GM18498 (cell line): ENCODE data around the gene CASP10.
A peak's percentile ranks its signal among the peaks of the same experiment; 100 is the strongest.
"Not testable (repeated sequence)": the region's sequence is repeated elsewhere in the genome, so short reads cannot be mapped to it uniquely, and the experiment has no call there.

Experiments used
- ATAC-seq: cut with Tn5 transposase; IDR thresholded peaks from one replicate; pipeline ENCODE4 v1.9.1; 2021; ENCODE audit warnings: mild to moderate bottlenecking, moderate library complexity; ENCODE audit not compliant: unreplicated experiment

Gene CASP10

GRCh38 chr2:201154615-201155399, 28.1 kb upstream of the CASP10 start:
- no peak for ATAC-seq

- no peak for ATAC-seq
These were observed 26.9 kb upstream of the CASP10 start for GRCh38 chr2:201156036-201156435.

- no peak for ATAC-seq
These were observed 26.3 kb upstream of the CASP10 start for GRCh38 chr2:201156640-201157039.

- ATAC-seq = peak; percentile 24
These were observed 25.2 kb upstream of the CASP10 start for GRCh38 chr2:201157694-201158093.

GRCh38 chr2:201158111-201158929, 24.6 kb upstream of the CASP10 start:
- ATAC-seq = peak; percentile 94

GRCh38 chr2:201164166-201164565, 18.8 kb upstream of the CASP10 start:
- no peak for ATAC-seq

GRCh38 chr2:201167546-201167945, 15.4 kb upstream of the CASP10 start:
- ATAC-seq = no peak

- ATAC-seq = not testable (repeated sequence)
These were observed 14.4 kb upstream of the CASP10 start for GRCh38 chr2:201168496-201168895.

- ATAC-seq = no peak
These were observed 11.6 kb upstream of the CASP10 start for GRCh38 chr2:201171259-201171814.

GRCh38 chr2:201172279-201172678, 10.7 kb upstream of the CASP10 start:
- ATAC-seq = no peak

GRCh38 chr2:201174687-201175086, 8.3 kb upstream of the CASP10 start:
- no peak for ATAC-seq

GRCh38 chr2:201176081-201176481, 6.9 kb upstream of the CASP10 start:
- no peak for ATAC-seq

- no peak for ATAC-seq
These were observed 2.9 kb upstream of the CASP10 start for GRCh38 chr2:201180010-201180409.

GRCh38 chr2:201183365-201183727, 405 bp downstream of the CASP10 start:
- no peak for ATAC-seq

GRCh38 chr2:201183835-201184234, 894 bp downstream of the CASP10 start:
- not testable (repeated sequence) for ATAC-seq

GRCh38 chr2:201184248-201184647, 1.3 kb downstream of the CASP10 start:
- ATAC-seq = not testable (repeated sequence)

GRCh38 chr2:201185863-201186262, 2.9 kb downstream of the CASP10 start:
- no peak for ATAC-seq

- no peak for ATAC-seq
These were observed 4.0 kb downstream of the CASP10 start for GRCh38 chr2:201186982-201187381.

- ATAC-seq = no peak
These were observed 5.5 kb downstream of the CASP10 start for GRCh38 chr2:201188449-201188848.

GRCh38 chr2:201191132-201191875, 8.4 kb downstream of the CASP10 start:
- no peak for ATAC-seq

GRCh38 chr2:201194097-201194496, 11.2 kb downstream of the CASP10 start:
- peak; percentile 96 for ATAC-seq
